Stimulated activated naive CD4-positive, alpha-beta T cell (primary cell): Measurements from ENCODE around the gene CDCA4.
"Not testable (repeated sequence)": the region's sequence is repeated elsewhere in the genome, so short reads cannot be mapped to it uniquely, and the experiment has no call there.

Experiments
- DNase-seq, 6 experiments: peaks; one replicate each; lab custom pipeline; 2025; lab: John Stamatoyannopoulos, UW

CDCA4 gene

DNA sequence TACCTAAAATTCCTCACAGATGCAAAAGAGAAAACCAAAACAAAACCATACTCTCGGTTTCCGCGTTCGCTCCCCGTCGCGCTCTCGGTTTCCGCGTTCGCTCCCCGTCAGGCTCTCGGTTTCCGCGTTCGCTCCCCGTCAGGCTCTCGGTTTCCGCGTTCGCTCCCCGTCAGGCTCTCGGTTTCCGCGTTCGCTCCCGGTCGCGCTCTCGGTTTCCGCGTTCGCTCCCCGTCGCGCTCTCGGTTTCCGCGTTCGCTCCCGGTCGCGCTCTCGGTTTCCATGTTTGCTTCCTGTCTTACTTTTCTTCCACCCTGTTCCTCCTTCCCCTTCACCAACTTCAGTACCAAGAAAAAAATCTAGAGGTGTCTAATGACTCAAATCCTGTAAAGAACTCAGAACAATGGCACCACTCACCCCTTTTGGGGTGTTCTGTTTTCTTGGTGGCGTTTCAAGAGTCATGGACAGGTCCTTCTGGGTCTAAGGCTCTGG, 12.6 kb upstream of the CDCA4 start:
- DNase-seq: peak in 3 of 6 experiments; percentile 11 to 26 (median 14)

- not testable (repeated sequence) for DNase-seq
These were observed 11.6 kb upstream of the CDCA4 start for GRCh38 chr14:105032451-105032901.

- DNase-seq: no peak
These were observed 10.0 kb upstream of the CDCA4 start for GRCh38 chr14:105030836-105031396.

DNA sequence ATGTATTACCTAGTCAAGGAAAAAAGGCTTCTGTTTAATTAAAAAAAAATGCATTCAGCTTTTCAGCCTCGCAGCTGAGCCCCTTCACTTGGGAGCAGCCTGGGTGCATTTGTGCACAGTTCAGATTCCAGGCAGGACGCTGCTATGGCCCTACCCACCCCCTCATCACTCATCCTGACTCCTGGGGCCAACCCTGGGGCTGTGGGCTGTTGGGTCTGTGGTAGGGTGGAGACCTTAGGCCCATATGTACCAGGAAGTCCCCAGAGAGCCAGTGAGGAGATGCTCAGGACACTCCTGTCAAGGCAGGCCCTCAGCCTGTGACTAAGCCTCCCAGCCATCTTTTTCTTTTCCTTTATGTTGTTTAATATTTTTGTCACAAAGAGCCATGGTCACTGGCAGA, 9.3 kb upstream of the CDCA4 start:
- no peak for DNase-seq

- no peak for DNase-seq
These were observed 8.5 kb upstream of the CDCA4 start for GRCh38 chr14:105029402-105029801.

DNA sequence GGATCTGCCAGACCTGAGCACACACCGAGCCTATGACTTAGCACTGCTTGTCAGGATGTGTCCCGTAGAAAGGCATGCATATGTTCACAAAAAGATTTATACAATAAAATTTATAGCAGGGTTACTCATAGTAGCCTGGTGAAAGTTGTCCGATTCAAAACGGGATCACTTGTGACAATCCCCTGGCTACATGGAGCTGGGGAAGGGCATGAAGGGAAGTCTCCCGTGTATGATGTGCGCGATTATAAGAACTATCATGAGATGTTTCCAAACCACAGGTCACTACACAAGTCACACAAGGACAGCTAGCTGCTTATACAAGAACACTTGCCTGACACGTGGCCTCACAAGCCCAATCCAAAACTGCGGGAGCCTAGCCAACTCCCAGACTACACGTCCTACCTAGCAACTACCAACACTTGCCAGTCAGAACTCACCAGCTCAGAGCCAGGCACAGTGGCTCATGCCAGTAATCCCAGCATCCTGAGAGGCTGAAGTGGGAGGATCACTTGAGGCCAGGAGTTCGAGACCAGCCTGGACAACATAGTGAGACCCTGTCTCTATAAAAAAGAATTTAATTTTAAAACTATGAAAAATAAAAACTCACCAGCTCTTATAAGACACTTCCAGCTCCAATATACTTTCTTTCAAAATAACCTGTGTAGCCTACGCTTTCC, 7.5 kb upstream of the CDCA4 start:
- no peak for DNase-seq

DNA sequence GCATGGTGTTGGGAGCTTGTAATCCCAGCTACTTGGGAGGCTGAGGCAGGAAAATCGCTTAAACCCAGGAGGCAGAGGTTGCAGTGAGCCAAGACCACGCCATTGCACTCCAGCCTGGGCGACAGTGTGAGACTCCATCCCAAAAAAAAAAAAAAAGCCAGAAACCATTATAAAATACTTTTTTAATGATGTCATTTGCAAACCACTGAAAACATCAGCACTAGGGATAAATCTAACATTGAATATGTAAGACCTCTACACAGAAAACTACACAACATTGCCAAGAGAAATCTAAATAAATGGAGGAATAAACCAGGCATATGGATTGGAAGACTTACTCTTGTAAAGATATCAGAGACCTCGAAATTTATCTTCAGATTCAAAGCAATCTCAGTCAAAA, 6.8 kb upstream of the CDCA4 start:
- DNase-seq: not testable (repeated sequence)

DNA sequence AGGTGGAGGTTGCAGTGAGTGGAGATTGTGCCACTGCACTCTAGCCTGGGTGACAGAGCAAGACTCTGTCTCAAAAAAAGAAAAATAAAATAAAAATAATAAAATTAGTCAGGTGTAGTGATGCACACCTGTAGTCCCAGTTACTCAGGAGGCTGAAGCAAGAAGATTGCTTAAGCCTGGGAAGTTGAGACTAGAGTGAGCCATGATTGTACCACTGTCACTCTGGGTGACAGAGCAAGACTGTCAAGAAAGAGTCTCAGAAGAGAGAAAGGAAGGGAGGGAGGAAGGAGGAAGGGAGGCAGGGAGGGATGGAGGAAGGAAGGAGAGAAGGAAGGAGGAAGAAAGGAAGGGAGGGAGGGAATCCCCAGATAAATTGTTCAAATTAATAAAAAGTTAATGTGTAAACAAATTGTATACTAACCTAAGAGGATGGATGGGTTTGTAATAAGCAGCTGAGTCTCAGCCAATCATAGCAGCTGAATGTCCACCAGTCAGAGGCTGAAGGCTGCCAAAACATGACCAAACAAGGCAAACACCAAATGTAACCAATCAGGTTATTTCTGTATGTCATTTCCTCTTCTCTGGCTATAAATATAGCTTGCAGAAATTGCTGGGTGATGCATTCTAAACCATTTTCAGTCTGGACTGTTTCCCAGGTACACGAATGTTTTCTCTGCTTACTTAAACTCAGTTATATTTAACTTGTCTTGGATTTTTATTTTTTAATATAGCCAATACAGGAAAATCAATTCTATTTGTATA, 6.1 kb upstream of the CDCA4 start:
- DNase-seq: no peak

DNA sequence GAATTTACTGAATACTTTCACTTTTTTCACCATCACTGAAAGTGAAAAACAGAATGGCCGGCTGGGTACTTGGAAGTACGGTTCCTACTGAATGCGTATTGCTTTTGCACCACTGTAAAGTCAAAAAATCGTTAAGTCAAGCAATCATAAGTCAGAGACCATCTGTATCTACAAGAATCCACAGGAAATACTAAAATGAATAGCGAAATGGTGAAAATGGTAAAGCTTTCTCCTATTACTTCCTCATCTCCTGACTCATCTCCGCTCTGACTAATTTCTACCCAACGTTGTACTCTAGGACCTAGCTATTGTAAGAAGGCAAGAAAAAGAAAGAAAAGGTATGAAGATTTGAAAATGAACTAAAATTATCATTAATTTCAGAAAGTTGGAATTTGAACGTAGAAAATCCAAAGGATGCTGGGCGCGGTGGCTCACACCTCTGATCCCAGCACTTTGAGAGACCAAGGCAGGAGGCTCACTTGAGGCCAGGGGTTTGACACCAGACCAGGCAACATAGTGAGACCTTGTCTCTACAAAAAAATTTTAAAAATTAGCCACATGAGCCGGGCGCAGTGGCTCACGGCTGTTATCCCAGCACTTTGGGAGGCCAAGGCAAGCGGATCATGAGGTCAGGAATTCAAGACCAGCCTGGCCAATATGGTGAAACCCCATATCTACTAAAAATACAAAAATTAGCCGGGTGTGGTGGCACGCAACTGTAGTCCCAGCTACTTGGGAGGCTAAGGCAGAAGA, 5.3 kb upstream of the CDCA4 start:
- no peak for DNase-seq

DNA sequence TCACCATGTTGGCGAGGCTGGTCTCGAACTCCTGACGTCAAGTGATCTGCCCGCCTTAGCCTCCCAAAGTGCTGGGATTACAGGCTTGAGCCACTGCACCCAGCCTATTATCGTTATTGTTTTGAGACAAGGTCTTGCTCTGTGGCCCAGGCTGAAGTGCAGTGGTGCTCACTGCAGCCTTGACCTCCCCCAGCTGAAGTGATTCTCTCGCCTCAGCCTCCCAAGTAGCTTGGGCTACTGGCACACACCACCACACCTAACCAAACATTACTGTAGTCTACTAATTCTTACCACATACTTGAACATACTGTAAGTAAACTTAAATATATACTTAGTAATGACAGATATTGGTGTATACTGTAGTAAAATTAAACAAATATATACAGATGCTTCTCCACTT, 4.5 kb upstream of the CDCA4 start:
- no peak for DNase-seq

DNA sequence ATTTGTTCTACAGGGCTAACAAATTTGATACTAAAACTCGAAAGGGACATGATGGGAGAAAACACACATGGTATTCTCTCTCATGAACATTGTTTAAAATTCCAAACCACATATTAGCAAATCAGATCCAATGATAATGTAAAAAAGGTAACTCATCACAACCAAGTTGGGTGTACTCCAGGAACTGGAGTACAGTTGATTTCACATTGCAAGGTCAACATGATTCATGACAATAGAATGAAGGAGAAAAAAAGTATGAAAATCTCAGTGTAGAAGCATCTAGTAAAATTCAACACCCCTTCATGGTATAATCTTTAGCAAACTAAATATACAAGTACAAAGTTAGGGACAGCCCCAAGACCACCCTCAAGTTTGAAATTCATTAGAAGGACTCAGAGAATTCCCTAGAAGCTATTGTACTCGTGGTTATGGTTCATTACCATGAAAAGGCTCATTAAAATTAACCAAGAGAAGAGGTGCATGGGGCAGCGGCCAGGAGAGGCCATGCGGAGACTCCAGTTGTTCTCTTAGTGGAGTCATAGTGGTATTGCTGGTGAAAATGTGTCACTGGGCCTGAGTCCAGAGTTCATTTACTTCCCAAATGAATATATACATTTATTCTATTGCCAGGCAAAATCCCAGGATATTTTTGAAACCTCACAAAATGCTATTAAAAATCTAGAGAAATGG, 3.1 kb upstream of the CDCA4 start:
- DNase-seq: no peak

DNA sequence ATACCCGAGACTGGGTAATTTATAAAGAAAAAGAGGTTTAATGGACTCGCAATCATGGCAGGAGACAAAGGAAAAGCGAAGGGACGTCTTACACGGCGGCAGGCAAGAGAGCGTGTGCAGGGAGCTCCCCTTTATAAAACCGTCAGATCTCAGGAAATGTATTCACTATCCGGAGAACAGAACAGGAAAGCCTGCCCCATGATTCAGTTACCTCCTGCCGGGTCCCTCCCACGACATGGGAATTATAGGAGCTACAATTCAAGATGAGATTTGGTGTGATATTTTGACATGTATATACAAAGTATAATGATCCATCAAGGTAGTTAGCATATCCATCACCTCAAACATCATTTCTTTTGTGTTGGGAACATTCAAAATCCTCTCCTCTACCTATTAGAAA, 2.3 kb upstream of the CDCA4 start:
- no peak for DNase-seq

DNA sequence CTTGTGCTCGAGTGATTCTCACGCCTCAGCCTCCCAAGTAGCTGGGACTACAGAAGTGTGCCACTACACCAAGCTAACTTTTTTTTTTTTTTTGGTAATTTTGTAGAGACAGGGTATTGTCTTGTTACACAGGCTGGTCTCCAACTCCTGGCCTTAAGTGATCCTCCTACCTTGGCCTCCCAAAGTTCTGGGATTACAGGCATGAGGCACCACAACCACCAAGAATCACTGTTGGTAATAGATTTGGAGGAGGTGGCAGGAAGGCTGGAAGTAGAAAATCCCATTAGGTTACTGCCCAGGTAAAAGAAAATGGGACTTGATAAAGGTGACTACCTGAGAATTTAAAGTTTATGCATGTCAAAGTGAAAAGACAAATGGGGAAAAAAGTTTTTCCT, 1.4 kb upstream of the CDCA4 start:
- no peak for DNase-seq

- peak in 1 of 6 experiments; percentile 50 for DNase-seq
These were observed 883 bp upstream of the CDCA4 start for GRCh38 chr14:105021656-105022275.

DNA sequence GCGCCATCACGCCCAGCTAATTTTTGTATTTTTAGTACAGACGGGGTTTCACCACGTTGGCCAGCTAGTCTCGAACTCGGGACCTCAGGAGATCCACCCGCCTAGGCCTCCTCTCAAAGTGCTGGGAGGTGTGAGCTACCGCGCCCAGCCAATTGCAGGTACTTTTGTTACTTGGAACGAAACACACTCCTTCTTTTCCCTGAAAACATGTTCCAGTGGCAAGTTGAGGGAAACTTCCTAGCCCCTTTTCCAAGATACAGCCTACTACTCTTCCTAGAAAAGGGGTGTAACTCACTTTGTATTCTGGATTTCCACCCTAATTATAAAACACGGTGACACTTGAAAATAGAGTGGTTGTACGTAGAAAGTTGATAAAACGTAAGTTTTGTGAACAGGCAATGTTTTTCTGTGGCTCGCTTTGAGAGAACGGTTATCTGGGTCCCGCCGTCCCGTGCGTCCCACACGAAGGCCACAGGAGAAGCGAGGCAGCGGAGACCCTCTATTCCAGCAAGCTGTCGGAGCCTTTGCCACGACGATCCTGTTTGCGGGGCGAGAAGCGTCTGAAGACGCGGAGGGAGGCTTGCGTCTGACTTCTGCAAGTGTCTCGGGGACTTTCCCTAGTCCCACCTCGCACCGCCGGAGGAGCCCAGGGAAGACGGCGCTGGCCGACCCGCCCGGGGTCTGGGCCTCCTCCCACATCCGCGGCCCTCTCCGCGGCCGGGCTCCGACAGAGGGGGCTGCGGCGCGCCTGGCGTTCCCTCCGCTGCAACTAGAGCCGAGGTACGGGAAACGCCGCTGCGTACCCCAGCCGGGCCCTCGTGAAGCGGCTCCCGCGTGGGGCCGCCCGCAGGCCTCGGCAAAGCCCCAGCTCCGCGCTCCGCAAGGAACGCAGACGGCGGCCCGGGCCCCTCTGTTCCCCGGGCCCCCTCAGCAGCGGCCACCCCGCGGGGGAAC, 745 bp downstream of the CDCA4 start:
- DNase-seq: peak in 5 of 6 experiments; percentile 45 to 65 (median 59)

GRCh38 chr14:105018414-105018813, 2.5 kb downstream of the CDCA4 start:
- DNase-seq: no peak

DNA sequence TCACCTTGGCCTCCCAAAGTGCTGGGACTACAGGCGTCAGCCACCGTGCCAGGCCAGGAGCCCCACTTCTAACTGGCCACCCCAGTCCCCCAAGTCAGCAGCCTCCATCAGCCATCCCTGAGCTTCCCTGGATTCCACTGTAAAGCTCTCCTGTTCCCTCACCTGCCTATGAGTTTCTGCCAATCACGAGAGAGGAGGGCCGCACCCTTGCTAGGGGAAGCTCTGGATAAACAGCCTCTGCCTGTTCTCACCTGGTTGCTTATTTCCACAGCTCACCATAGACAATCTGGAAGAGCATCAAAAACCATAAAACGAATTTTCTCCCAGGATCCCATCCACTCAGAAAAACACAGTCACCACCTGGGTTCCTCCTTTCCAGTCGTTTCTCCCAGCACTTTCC, 5.0 kb downstream of the CDCA4 start:
- DNase-seq: no peak

- no peak for DNase-seq
These were observed 5.6 kb downstream of the CDCA4 start for GRCh38 chr14:105015242-105015641.

DNA sequence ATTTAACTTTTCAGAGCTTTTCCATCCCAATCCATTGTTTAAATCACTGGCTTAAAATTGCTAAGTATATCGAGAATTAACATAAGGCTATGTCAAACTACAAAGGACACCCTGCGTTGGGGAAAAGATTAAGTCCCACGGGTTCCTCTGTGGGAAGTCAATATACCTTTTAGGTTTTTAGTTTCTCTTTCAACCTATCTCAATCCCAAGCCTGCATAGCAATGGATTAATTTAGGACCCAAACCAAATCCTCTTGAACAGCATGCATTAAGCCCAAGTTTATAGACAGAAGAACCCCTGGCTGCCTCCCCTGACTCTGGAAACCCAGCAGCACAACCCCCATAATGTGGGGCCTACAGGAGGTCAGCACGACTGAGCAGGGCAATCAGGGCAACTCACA, 6.3 kb downstream of the CDCA4 start:
- DNase-seq: no peak

- DNase-seq: no peak
These were observed 6.9 kb downstream of the CDCA4 start for GRCh38 chr14:105014032-105014431.
